Erythroblast (primary cell): ENCODE data around the gene TSPEAR.

Experiments
- GATA1 ChIP-seq: IDR thresholded peaks from 2 replicates; pipeline ENCODE4 v1.6.1; 2011; ENCODE audit warnings: low read depth, mild to moderate bottlenecking, control low read depth, low read length, moderate library complexity
- POLR2A ChIP-seq: IDR thresholded peaks from 2 replicates; pipeline ENCODE4 v1.6.1; 2011; ENCODE audit warnings: mild to moderate bottlenecking, low read length

- TF ChIP-seq POLR2A: no peak
- TF ChIP-seq GATA1: no peak
Observed at GRCh38 chr21:44574457-44575306, 136.7 kb downstream of the TSPEAR start.
